ENCODE results near the gene DNM2. TPM values are rescaled to one million over a fixed set of nuclear protein-coding genes. Genes with fewer than 3 reads are reported as not detected.

DNM2 gene
- total RNA-seq, 1 donor from 2014 or later: 184 TPM

DNA sequence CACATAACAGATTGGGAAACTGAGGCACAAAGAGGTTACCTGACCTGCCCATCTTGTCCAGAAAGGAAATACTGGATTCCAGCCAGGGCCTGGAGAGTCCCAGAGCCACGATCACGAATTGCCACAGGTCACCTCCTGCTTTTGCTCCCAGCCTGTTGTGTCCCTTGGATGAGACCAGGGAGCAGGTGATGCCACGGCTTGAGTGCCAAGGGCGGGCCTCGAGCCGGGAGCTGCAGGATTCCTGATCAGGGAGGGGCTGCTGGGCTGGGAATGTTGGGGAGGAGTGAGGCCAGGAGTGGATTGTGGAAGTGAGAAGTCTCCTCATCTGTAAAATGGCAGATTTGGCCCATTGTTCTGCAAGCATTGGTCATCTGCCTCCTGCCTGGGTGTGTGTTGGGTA lies 29.4 kb downstream of the DNM2 start:
- Mint-ChIP-seq H3K9me3 (ENCODE audit: unreplicated experiment) (no peaks in the 10 kb centered on the region), H3K27ac (ENCODE audit: unreplicated experiment) (peak overlapping the region; percentile 30)

DNA sequence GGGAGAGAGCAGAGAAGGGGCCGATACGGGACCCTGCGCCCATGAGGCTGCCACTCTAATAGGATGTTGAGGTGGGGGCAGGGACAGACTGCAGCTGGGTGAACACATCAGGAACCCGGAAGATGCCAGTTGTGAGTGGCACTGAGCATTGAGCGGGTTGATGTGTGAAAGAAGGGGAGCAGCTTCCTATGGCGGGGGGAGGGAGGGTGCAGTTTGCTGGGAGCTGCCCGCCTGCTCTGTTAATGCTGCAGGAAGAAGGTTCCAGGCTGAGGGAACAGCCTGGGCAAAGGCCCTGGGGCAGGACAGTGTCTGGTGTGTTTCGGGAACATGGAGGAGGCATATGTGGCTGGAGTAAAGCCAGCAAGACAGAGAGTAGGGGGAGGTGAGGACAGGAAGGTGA lies 29.8 kb downstream of the DNM2 start:
- H3K27ac Mint-ChIP-seq (ENCODE audit: unreplicated experiment): no peak overlapping the region
- H3K4me3 Mint-ChIP-seq (ENCODE audit: unreplicated experiment): no peak overlapping the region
- H3K27me3 Mint-ChIP-seq (ENCODE audit: unreplicated experiment): peaks cover 18% of the 10 kb centered on the region
- H3K9me3 Mint-ChIP-seq (ENCODE audit: unreplicated experiment): no peaks in the 10 kb centered on the region
- peaks cover 31% of the 10 kb centered on the region for H3K4me1 Mint-ChIP-seq (ENCODE audit: unreplicated experiment)
- no peak for DNase-seq (ENCODE audit: low spot score)
- TF ChIP-seq CTCF (IDR thresholded peaks at IDR 0.05; ENCODE audit: unreplicated experiment): no peak
- H3K36me3 Mint-ChIP-seq (ENCODE audit: low read depth, unreplicated experiment): no peaks in the 10 kb centered on the region

More for the DNA sequence above, 29.4 kb downstream of the DNM2 start:
- Mint-ChIP-seq H3K4me3 (ENCODE audit: unreplicated experiment) (no peak overlapping the region), H3K36me3 (ENCODE audit: low read depth, unreplicated experiment) (no peaks in the 10 kb centered on the region), H3K4me1 (ENCODE audit: unreplicated experiment) (peaks cover 33% of the 10 kb centered on the region), H3K27me3 (ENCODE audit: unreplicated experiment) (peaks cover 18% of the 10 kb centered on the region)
- DNase-seq (ENCODE audit: low spot score): no peak
- TF ChIP-seq CTCF (IDR thresholded peaks at IDR 0.05; ENCODE audit: unreplicated experiment): no peak

DNA sequence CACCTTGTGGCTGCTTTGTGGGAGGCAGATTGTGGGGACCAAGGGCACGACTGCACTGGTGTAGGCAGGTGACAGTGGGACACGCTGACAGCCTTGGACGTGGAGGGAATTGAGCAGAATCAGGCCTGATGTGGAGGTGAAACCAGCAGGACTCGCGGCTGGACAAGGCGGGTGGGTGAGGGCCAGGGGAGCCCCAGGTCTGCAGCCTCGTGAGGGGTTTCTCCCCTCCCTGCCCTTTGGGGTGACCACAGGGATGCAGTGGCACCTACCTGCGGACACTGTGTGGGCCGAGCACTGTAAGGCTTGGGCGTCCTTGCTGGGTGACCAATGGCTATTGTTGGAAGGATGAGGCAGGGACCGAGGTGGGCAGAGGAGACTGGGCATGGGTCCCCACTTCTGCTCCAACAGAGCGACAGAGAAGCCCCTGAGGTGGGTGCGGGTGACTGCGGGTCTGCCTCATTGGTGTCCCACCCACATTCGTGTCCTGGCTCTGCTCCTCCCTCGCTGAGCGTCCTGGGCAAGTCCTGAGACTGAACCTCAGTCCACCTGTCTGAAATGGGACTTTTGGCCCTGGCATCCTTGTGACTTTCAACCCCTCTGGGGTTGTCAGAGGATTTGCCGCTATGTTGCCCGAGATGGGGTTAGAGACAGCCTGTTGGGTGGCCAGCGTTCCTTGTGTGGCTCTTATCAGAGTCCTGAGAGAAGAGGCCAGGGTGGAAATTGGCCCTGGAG lies 30.5 kb downstream of the DNM2 start:
- DNase-seq (ENCODE audit: low spot score): no peak
- H3K4me1 Mint-ChIP-seq (ENCODE audit: unreplicated experiment): peaks cover 31% of the 10 kb centered on the region
- H3K27ac Mint-ChIP-seq (ENCODE audit: unreplicated experiment): peak overlapping the region; percentile 70
- no peak overlapping the region for H3K4me3 Mint-ChIP-seq (ENCODE audit: unreplicated experiment)
- no peaks in the 10 kb centered on the region for H3K9me3 Mint-ChIP-seq (ENCODE audit: unreplicated experiment)
- no peak for TF ChIP-seq CTCF (IDR thresholded peaks at IDR 0.05; ENCODE audit: unreplicated experiment)
- peaks cover 18% of the 10 kb centered on the region for H3K27me3 Mint-ChIP-seq (ENCODE audit: unreplicated experiment)
- H3K36me3 Mint-ChIP-seq (ENCODE audit: low read depth, unreplicated experiment): no peaks in the 10 kb centered on the region

DNA sequence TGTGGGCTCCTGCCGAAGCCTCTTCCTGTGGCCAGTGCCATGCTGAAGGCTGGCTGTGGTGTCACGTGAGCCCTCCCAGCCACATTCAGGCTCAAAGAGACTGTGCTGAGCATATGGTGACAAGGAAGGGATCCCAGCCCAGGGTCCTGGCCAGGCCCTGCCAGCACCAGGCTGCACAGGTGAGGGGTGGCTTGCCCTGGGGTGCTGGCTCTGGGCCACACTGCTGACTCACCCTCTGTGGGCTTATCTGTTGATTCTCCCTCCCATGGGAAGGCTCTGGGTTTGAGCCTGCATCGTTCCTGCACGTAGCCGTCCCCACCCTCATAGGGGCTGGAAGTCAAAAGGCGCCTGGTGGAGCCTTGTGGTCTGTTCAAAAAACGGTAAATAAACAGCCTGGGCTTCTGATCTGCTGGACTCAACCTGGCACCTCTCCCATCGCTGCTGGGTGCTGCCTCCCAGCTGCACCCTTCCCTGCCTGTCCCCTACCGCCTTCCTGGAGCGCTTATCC lies 31.1 kb downstream of the DNM2 start:
- Mint-ChIP-seq H3K27me3 (ENCODE audit: unreplicated experiment) (peaks cover 18% of the 10 kb centered on the region), H3K27ac (ENCODE audit: unreplicated experiment) (peak overlapping the region; percentile 70), H3K4me1 (ENCODE audit: unreplicated experiment) (peaks cover 31% of the 10 kb centered on the region), H3K4me3 (ENCODE audit: unreplicated experiment) (no peak overlapping the region), H3K9me3 (ENCODE audit: unreplicated experiment) (no peaks in the 10 kb centered on the region), H3K36me3 (ENCODE audit: low read depth, unreplicated experiment) (no peaks in the 10 kb centered on the region)
- TF ChIP-seq CTCF (IDR thresholded peaks at IDR 0.05; ENCODE audit: unreplicated experiment): no peak
- no peak for DNase-seq (ENCODE audit: low spot score)
